ENCODE measurements around the gene ATP10A.

DNA sequence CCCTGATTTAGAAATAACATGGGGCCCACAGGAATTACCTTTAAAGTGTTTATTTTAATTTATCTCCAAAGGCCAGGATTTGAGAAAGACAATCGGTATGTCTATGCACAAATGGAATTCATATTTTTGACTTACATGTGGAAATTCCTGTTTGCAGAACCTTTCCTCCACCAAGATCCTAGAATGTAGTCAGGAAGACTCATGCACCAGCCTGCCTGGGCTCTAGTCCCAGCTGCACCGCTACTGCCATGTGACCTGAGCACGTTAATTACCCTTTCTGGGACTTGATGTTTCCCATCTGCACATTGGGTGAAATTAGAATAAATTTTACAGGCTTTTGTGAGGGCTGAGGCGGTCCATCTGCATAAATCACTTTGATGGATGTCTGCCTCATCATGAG lies 194.2 kb downstream of the ATP10A start:
- TF ChIP-seq POLR2AphosphoS5 (IDR thresholded peaks at IDR 0.05) (no peak), CTCF (IDR thresholded peaks at IDR 0.05; ENCODE audit: poor library complexity, severe bottlenecking) (no peak), EP300 (conservative IDR thresholded peaks at IDR 0.05; ENCODE audit: poor library complexity, severe bottlenecking) (no peak), TAF1 (IDR thresholded peaks at IDR 0.05; ENCODE audit: low read depth) (no peak), EZH2 (IDR thresholded peaks at IDR 0.05; ENCODE audit: borderline replicate concordance, insufficient read depth, low read length, poor library complexity, severe bottlenecking) (no peak), SMC3 (conservative IDR thresholded peaks at IDR 0.05; ENCODE audit: poor library complexity) (no peak), MXI1 (conservative IDR thresholded peaks at IDR 0.05; ENCODE audit: poor library complexity, severe bottlenecking) (no peak)
- TF ChIP-seq, protein P1, sequence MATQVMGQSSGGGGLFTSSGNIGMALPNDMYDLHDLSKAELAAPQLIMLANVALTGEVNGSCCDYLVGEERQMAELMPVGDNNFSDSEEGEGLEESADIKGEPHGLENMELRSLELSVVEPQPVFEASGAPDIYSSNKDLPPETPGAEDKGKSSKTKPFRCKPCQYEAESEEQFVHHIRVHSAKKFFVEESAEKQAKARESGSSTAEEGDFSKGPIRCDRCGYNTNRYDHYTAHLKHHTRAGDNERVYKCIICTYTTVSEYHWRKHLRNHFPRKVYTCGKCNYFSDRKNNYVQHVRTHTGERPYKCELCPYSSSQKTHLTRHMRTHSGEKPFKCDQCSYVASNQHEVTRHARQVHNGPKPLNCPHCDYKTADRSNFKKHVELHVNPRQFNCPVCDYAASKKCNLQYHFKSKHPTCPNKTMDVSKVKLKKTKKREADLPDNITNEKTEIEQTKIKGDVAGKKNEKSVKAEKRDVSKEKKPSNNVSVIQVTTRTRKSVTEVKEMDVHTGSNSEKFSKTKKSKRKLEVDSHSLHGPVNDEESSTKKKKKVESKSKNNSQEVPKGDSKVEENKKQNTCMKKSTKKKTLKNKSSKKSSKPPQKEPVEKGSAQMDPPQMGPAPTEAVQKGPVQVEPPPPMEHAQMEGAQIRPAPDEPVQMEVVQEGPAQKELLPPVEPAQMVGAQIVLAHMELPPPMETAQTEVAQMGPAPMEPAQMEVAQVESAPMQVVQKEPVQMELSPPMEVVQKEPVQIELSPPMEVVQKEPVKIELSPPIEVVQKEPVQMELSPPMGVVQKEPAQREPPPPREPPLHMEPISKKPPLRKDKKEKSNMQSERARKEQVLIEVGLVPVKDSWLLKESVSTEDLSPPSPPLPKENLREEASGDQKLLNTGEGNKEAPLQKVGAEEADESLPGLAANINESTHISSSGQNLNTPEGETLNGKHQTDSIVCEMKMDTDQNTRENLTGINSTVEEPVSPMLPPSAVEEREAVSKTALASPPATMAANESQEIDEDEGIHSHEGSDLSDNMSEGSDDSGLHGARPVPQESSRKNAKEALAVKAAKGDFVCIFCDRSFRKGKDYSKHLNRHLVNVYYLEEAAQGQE (IDR thresholded peaks at IDR 0.05; ENCODE audit: borderline replicate concordance) = no peak

Measured in neural cell (in vitro differentiated cells).